Kidney epithelial cell (primary cell): ENCODE results near the gene DYNC2H1. TPM values are rescaled to one million over a fixed set of nuclear protein-coding genes. Genes with fewer than 3 reads are reported as not detected.

Source experiments
- DNase-seq: peaks from one replicate; pipeline ENCODE4 v3.0.0-alpha.2; 2010; ENCODE audit warnings: low read depth
- H3K27me3 ChIP-seq: 2 replicates; pipeline ENCODE4 v1.6.0; 2011; ENCODE audit warnings: low read length; ENCODE audit not compliant: control insufficient read depth, insufficient read depth
- H3K36me3 ChIP-seq: 2 replicates; pipeline ENCODE4 v1.5.1; 2011; ENCODE audit warnings: low read length; ENCODE audit not compliant: control insufficient read depth, insufficient read depth
- H3K4me3 ChIP-seq: 2 replicates; pipeline ENCODE4 v1.5.1; 2011; ENCODE audit warnings: low read depth, mild to moderate bottlenecking, control low read depth, low read length
- CTCF ChIP-seq: IDR thresholded peaks from 2 replicates; pipeline ENCODE4 v1.5.1; 2011; ENCODE audit warnings: mild to moderate bottlenecking, moderate library complexity, low read length, control low read depth, inconsistent platforms; ENCODE audit not compliant: insufficient read depth, poor library complexity, severe bottlenecking
- total RNA-seq: library from RNA; depleted of rRNA; stranded (reverse); fragments of >200 nt; gene quantifications from 2 replicates; pipeline ENCODE4 v1.2.3, GENCODE V29; 2015

DYNC2H1 gene
- total RNA-seq, 1 donor from 2014 or later: 10.5 TPM

DNA sequence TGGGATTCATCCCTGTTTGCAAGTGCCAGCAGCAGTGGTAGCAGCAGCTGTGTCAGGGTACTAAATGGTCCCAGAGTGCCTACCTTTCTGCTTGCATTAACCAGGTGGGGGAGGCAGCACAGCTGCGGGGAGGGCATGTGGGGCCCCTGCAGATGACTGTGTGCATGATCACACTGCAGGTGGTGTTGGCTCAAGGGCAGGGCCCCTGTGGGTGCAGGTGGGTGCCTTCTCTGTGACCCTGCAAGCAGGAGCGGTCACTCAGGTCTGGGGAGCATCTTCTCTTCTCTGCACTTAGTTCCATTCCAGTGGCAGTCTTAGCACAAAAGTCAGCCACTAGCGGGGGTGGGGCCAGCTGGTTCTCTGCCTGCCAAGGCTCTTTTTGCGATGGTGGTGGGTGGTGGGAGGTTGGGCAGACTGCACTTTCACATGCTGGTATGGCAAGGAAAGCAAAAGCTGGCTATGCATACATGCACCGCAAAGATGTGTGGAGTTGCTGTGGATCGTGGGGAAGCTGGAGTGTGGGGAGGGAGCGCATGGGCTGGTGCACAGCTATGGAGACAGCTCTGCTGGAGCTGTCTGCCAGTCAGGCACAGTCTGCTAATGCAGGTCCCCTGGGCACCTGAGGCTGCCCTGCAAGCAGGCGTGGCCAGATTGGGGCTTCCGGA lies 157.1 kb downstream of the DYNC2H1 start:
- no peak for TF ChIP-seq CTCF
- Histone ChIP-seq H3K36me3 (no peaks in the 10 kb centered on the region), H3K4me3 (no peak overlapping the region), H3K27me3 (no peaks in the 10 kb centered on the region)
- no peak for DNase-seq

DNA sequence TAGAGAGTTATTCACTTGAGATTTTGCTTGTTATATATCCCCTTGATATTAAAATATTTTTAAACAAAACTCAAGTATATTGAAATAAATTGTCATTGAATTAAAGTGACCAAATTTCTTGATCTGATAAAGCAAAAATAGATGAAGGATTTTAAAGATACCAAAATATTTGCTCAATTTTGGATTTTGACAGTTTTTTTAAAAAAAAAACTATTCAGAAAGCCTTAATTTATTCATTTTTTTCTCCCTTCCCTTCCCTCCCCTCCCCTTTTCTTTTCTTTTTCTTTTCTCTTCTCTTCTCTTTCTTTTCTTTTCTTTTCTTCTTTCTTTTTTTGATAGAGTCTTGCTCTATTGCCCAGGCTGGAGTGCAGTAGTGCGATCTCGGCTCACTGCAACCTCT lies 163.7 kb downstream of the DYNC2H1 start:
- TF ChIP-seq CTCF: no peak
- Histone ChIP-seq H3K36me3 (no peaks in the 10 kb centered on the region), H3K4me3 (no peak overlapping the region), H3K27me3 (no peaks in the 10 kb centered on the region)
- DNase-seq: no peak

GRCh38 chr11:103274025-103274424 lies 164.8 kb downstream of the DYNC2H1 start:
- DNase-seq: no peak
- TF ChIP-seq CTCF: no peak
- no peaks in the 10 kb centered on the region for H3K27me3 ChIP-seq
- no peak overlapping the region for H3K4me3 ChIP-seq
- H3K36me3 ChIP-seq: no peaks in the 10 kb centered on the region

DNA sequence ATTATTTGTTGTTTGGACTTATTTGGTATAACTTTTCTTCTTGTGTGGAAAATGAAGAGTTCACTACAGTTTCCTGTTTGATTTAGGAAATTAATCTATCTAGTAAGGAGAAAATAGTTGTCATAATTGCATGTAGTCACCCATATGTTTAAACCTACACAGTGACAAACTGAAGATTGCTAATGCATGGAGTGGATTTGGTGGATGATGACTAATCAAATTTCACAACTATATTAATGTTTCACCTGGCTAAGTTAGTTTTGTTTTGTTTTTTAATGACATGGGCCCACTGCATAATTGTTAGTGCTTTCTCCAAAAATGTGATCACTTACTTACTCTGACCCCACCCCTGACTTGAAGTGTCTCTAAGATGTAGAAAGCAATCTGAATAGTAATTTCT lies 170.6 kb downstream of the DYNC2H1 start:
- DNase-seq: no peak
- Histone ChIP-seq H3K4me3 (no peak overlapping the region), H3K36me3 (no peaks in the 10 kb centered on the region), H3K27me3 (no peaks in the 10 kb centered on the region)
- TF ChIP-seq CTCF: no peak

DNA sequence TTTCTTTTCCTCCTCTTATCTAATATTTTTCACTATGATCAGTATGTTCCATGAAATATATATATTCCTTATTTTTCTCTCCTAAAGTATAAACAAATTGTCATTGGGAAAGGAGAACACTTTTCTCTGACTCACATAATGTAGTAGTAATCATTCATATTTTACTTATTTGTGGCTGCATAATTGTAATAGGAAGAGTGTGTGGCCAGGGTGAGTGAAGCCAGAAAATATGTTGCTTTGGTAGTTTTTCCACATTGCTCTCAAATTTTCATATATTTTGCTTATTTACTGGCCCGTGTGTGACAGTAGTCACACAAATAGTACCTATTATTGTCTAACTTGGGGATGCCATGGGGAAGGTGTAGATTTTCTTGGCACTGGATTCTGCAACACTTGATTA lies 172.1 kb downstream of the DYNC2H1 start:
- TF ChIP-seq CTCF: no peak
- H3K27me3 ChIP-seq: no peaks in the 10 kb centered on the region
- H3K4me3 ChIP-seq: no peak overlapping the region
- DNase-seq: no peak
- H3K36me3 ChIP-seq: no peaks in the 10 kb centered on the region

DNA sequence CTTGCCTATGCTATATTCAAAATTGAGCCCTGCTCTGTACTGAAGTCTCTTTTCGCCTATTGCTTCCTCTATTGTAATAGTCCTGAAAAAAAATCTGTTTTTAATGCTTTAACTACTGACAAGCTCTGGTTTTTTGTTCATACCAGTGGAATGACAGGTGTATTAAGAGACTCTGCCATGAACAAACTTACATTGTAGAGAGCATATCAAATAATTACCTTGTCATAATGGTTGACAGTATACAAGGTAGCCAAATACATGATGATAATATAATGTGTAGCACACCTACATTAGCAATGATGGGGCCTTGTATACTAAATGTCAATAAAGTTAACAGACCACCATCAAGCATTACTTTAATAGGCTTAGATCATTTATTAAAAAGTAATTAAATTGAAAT lies 175.0 kb downstream of the DYNC2H1 start:
- H3K36me3 ChIP-seq: no peaks in the 10 kb centered on the region
- H3K27me3 ChIP-seq: no peaks in the 10 kb centered on the region
- no peak overlapping the region for H3K4me3 ChIP-seq
- TF ChIP-seq CTCF: no peak
- DNase-seq: no peak
